Measurements from ENCODE around the gene NUAK1. TPM values are rescaled to one million over a fixed set of nuclear protein-coding genes. Genes with fewer than 3 reads are reported as not detected.

The NUAK1 gene
- total RNA-seq, 4 donors from 2014 or later, result 22.6 to 44.3 (median 38.4) TPM

DNA sequence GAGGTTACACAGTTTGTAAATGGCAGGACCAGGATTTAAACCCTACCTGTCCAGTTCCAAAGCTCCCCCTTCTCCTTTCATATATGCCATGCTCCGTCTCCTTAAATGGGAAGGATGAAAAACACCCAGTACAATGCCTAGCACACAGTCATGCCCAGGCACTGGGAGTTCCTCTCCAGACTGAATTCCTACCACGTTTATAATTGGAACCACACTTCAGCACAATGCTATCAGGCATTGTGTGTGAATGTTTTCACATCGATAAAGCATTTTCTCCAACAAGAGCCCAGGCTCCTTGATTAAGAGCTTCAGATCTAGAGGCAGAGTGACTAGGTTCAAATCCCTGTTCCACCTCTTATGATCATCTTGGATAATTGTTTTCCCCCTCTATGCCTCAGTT is 2.7 kb upstream of the NUAK1 start:
- peaks cover 2% of the 10 kb centered on the region for H3K27me3 ChIP-seq
- no peaks in the 10 kb centered on the region for H3K9me3 ChIP-seq
- 31% methylated on average over 3 of the region's 3 CpGs for WGBS
- H3K4me1 ChIP-seq, result peaks cover 50% of the 10 kb centered on the region
- no peak for TF ChIP-seq POLR2A (IDR thresholded peaks at IDR 0.05)
- no peak for TF ChIP-seq POLR2AphosphoS5 (IDR thresholded peaks at IDR 0.05)
- TF ChIP-seq EP300 (IDR thresholded peaks at IDR 0.05), result no peak
- TF ChIP-seq, protein P1, sequence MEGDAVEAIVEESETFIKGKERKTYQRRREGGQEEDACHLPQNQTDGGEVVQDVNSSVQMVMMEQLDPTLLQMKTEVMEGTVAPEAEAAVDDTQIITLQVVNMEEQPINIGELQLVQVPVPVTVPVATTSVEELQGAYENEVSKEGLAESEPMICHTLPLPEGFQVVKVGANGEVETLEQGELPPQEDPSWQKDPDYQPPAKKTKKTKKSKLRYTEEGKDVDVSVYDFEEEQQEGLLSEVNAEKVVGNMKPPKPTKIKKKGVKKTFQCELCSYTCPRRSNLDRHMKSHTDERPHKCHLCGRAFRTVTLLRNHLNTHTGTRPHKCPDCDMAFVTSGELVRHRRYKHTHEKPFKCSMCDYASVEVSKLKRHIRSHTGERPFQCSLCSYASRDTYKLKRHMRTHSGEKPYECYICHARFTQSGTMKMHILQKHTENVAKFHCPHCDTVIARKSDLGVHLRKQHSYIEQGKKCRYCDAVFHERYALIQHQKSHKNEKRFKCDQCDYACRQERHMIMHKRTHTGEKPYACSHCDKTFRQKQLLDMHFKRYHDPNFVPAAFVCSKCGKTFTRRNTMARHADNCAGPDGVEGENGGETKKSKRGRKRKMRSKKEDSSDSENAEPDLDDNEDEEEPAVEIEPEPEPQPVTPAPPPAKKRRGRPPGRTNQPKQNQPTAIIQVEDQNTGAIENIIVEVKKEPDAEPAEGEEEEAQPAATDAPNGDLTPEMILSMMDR (IDR thresholded peaks at IDR 0.05), result no peak
- peak in 1 of 2 donors; percentile 2 for DNase-seq (ENCODE audit: low spot score in 2 of 2)
- H3K27ac ChIP-seq, result no peak overlapping the region
- no peak overlapping the region for H3K4me3 ChIP-seq
- H3K36me3 ChIP-seq, result no peaks in the 10 kb centered on the region

DNA sequence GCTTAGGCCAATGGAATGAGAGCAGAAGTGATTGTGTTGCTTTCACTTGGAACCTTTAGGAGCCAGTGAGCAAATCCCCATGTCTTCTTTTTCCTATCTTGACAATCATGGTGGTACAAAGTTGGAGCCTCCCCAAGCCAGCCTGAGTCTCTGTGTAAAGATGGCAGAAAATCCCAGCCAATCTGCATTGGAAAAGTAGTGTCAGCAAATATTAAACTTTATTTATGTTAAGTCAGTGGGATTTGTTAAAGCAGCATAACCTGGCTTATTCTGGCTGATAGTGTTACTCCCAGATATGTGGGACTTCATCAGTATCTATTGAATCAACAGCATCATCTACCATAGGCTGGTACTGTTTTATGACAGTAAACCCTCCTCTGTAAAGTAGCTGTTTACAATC is 2.2 kb upstream of the NUAK1 start:
- H3K36me3 ChIP-seq, result no peaks in the 10 kb centered on the region
- peaks cover 54% of the 10 kb centered on the region for H3K4me1 ChIP-seq
- H3K27me3 ChIP-seq, result peaks cover 2% of the 10 kb centered on the region

DNA sequence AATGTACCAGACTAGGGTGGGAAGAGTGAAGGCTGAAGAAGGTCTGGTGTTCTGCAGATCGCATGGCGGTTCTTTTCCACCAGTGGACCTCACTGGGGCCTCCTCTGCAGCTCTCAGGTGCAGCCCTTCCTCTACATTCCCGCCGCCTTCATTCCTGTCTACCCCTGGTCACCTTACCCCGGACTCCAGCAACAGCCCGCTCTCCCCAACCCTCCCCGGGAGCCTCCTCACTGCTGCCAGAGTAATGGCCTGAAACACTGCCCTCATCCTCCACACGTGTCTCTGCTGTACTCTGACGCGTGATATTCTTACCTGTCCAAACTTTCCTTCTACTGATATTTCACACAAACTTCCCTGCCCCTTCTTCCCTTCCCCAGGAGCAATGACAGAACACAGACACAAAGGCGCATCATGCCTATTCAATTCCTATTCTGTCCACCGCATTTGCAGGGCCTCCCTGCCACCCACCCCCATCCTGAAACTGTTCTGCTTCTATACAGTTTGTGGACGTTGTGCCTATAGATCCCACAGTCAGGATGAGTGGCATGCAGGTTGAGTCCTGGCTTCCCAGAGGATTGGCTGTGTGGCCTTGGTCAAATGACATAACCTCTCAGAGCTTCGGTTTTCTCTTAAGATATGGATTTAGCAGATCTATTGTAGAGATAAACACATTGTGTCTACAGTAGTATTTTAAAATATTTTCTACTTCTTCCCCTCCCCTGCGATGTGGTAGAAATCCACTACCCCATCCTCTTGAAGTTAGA is 1.7 kb upstream of the NUAK1 start:
- WGBS, result 60% methylated on average over 15 of the region's 15 CpGs
- Histone ChIP-seq H3K4me3 (peak overlapping the region; percentile 90), H3K9me3 (no peaks in the 10 kb centered on the region), H3K36me3 (no peaks in the 10 kb centered on the region), H3K4me1 (peaks cover 56% of the 10 kb centered on the region), H3K27ac (peak overlapping the region; percentile 99), H3K27me3 (peaks cover 2% of the 10 kb centered on the region)
- no peak for DNase-seq (ENCODE audit: low spot score in 2 of 2)
- TF ChIP-seq EP300 (IDR thresholded peaks at IDR 0.05), result no peak
- no peak for TF ChIP-seq POLR2AphosphoS5 (IDR thresholded peaks at IDR 0.05)
- TF ChIP-seq POLR2A (IDR thresholded peaks at IDR 0.05), result no peak
- TF ChIP-seq, protein P1 (IDR thresholded peaks at IDR 0.05), result no peak

More for the DNA sequence above, 2.2 kb upstream of the NUAK1 start:
- Histone ChIP-seq H3K9me3 (no peaks in the 10 kb centered on the region), H3K27ac (no peak overlapping the region), H3K4me3 (peak overlapping the region; percentile 90)
- TF ChIP-seq, protein P1 (IDR thresholded peaks at IDR 0.05), result no peak
- TF ChIP-seq POLR2AphosphoS5 (IDR thresholded peaks at IDR 0.05), result no peak
- no peak for TF ChIP-seq POLR2A (IDR thresholded peaks at IDR 0.05)
- TF ChIP-seq EP300 (IDR thresholded peaks at IDR 0.05), result no peak
- no peak for DNase-seq (ENCODE audit: low spot score in 2 of 2)

DNA sequence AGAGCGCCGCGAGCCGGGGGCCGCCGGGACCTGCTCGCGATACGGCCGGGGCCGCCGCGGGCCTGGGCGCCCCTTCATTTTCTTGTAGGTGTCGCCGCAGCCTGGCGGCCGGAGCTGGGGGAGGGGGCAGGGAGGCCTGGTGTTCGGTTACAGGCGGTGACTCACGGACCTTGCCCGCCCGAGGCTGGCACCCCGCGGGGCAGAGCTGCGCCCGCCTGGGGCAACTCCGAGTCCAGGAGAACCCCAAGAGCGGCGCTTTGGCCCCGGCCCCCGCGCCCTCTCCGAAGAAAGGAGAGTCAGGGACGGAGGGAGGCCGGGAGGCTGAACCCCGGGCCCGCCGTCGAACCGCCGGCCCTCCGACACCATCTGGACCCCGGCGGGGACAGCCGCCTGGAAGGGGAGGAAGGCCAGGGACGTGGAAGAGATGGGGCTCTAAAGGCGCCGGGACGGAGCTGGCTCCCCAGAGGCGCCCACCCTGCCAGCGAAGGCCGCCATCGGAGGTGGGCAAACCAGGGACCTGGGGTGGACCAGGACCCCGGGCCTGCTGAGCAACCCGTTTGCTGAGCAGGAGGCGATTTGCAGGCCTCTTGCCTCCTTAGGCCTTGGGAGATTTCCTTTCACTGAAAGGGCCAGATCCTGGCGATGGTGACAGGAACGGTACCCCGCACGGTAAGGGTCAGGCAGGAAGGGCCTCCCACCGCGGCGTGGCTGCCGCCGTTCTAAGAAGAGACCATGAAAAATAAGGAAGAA is 843 bp upstream of the NUAK1 start:
- Histone ChIP-seq H3K4me3 (peak overlapping the region; percentile 90), H3K27me3 (peaks cover 2% of the 10 kb centered on the region), H3K36me3 (no peaks in the 10 kb centered on the region), H3K4me1 (peaks cover 63% of the 10 kb centered on the region), H3K9me3 (no peaks in the 10 kb centered on the region), H3K27ac (peak overlapping the region; percentile 99)
- DNase-seq (ENCODE audit: low spot score in 2 of 2), result peak; percentile 84 to 87
- 10% methylated on average over 29 of the region's 66 CpGs for WGBS
- TF ChIP-seq, protein P1 (IDR thresholded peaks at IDR 0.05), result no peak
- TF ChIP-seq POLR2A (IDR thresholded peaks at IDR 0.05) (no peak), EP300 (IDR thresholded peaks at IDR 0.05) (no peak), POLR2AphosphoS5 (IDR thresholded peaks at IDR 0.05) (no peak)

DNA sequence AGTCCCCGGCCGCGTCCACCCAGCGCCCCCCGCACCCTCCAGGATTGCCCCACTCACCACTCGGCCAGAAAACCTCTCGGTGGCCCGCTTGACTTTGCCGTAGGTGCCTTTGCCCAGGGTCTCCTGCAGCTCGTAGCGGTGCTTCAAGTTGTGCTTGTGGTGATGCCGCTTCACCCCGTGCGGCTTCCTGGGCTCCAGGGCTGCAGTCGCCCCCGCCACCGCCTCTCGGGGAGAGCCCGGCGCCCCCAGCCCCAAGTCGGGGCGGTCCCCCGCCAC is 459 bp downstream of the NUAK1 start:
- peaks cover 2% of the 10 kb centered on the region for H3K27me3 ChIP-seq
- WGBS, result 0% methylated on average over 9 of the region's 23 CpGs
- H3K9me3 ChIP-seq, result no peaks in the 10 kb centered on the region
- H3K36me3 ChIP-seq, result no peaks in the 10 kb centered on the region
- TF ChIP-seq, protein P1 (IDR thresholded peaks at IDR 0.05), result no peak
- TF ChIP-seq POLR2AphosphoS5 (IDR thresholded peaks at IDR 0.05) (no peak), EP300 (IDR thresholded peaks at IDR 0.05) (no peak), POLR2A (IDR thresholded peaks at IDR 0.05) (no peak)
- DNase-seq (ENCODE audit: low spot score in 2 of 2), result no peak
- H3K4me1 ChIP-seq, result peaks cover 73% of the 10 kb centered on the region
- peak overlapping the region; percentile 99 for H3K27ac ChIP-seq
- H3K4me3 ChIP-seq, result peak overlapping the region; percentile 90
